HuH-7.5 (cell line): ENCODE results near the gene PRRT3.
A peak's percentile ranks its signal among the peaks of the same experiment; 100 is the strongest.
"Not testable (repeated sequence)": the region's sequence is repeated elsewhere in the genome, so short reads cannot be mapped to it uniquely, and the experiment has no call there.

ENCODE experiments used
- DNase-seq: peaks from one replicate; pipeline ENCODE4 v3.0.0; 2011; ENCODE audit warnings: low spot score

PRRT3 gene

DNA sequence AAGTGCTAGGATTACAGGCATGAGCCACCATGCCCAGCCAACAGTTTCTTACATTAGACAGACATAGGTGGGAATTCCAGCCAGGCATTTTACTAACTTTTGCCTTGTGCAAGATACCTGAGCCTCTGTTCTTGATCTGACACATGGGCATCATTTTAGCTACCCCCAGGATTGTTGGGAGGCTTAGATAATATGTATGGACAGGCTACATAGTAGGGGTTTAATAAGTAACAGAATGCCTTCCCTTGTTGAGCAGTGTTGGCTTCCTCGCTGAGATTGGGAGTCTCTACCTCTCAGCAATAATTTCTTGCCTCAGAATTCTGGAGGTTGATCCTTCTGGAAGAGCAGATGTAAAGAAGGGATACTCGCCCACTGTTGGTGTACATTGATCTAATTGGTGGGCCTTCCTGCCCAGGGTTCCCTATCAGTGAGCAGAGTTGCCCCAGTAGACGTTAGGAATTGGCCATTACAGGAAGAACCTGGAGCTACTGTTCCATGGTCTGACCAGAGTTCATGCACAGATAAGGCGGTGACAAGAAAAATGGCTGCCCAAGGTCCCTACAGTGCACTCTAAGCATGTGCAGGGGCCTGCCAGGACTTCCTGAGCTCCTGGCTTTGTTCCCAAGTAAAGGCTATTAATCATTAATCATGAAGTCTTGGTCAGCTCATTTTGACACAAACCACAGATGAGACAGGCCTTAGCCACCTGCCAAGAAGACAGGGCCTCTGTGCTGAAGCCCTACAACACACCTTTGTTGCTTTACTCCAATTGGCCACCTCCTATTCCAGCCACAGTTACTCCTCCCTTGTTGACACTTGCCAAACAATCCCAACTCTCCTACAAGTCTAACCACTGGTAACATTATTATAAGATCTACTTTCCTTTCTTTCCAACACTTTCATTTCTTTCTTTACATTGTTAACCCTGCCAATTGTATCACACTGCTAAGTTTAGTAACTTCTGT lies 54.5 kb downstream of the PRRT3 start:
- peak; percentile 85 for DNase-seq

DNA sequence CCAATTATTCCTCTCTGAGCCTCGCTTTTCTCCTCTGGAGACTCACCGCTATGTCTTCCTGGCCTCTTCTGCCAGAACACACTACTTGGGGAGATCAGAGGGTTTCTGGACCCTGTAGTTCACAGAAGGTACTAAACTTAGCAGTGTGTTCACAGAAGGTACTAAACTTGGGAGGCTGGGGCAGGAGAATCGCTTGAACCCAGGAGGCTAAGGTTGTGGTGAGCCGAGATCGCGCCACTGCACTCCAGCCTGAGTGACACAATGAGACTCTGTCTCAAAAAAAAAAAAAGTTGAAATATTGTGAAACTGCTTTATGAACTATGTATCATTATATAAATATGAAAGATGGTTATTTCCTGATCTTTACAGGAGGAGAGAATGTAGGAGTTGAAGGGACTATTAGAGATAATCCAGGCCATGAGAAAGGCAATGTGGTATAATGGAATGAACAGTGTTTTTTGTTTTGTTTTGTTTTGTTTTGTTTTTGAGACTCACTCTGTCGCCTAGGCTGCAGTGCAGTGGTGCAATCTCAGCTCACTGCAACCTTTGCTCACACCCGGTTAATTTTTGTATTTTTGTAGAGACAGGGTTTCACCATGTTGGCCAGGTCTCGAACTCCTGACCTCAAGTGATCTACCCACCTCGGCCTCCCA lies 55.3 kb downstream of the PRRT3 start:
- DNase-seq, result not testable (repeated sequence)

DNA sequence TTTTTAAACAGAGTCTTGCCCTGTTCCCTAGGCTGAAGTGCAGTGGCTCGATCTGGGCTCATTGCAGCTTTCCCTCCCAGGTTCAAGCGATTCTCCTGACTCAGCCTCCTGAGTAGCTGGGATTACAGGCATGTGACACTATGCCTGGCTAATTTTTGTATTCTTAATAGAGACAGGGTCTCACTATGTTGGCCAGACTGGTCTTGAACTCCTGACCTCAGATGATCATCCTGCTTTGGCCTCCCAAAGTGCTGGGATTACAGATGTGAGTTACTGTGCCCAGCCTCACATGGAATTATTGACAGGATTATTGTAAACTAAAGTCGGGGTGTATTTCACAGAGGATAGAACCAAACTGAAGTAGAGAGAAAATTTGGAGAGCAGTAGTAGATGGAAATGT lies 56.5 kb downstream of the PRRT3 start:
- not testable (repeated sequence) for DNase-seq
